Esophagus squamous epithelium (tissue), 4 donors: ENCODE data around the gene GAS2L2.

Experiments used
- CTCF ChIP-seq, 6 experiments: fragments of 450-650 bp in 4 of 6; fragments of 200-600 bp in 2 of 6; sonication (generic) in 2 of 6; IDR thresholded peaks; one replicate each; pipeline ENCODE4 v1.5.1; 2016 to 2019; ENCODE audit warnings: antibody characterized with exemption in 6 of 6, mild to moderate bottlenecking in 4 of 6, moderate library complexity in 4 of 6
- POLR2A ChIP-seq, 4 donors: fragments of 450-650 bp; IDR thresholded peaks; one replicate each; pipeline ENCODE4 v1.6.1; 2017; ENCODE audit warnings: antibody characterized with exemption in 4 of 4, mild to moderate bottlenecking in 4 of 4, moderate library complexity in 3 of 4

- no peak for TF ChIP-seq CTCF (IDR thresholded peaks at IDR 0.05)
- TF ChIP-seq POLR2A (IDR thresholded peaks at IDR 0.05) = no peak
Observed at GRCh38 chr17:35788477-35789368, 35.7 kb upstream of the GAS2L2 start.
